ENCODE data around the gene INPP5E.
A peak's percentile ranks its signal among the peaks of the same experiment; 100 is the strongest.

The INPP5E gene

DNA sequence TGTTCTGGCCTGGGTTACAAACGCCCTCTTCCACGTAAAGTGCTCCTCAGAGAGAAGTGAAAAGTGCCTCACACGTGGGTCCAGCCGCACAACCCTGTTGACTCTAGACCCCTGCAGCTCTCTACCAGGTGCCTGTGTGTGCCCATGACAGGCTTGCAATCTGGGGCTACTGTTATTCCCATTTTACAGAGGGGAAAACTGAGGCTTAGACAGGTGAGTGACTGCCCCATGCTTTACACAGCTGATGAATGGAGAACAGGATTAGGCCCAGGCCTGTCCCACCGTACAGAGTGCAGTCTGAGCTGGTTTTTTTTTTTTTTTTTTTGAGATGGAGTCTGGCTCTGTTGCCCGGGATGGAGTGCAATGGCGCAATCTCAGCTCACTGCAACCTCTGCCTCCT is 6.2 kb upstream of the INPP5E start:
- no peak for DNase-seq

DNA sequence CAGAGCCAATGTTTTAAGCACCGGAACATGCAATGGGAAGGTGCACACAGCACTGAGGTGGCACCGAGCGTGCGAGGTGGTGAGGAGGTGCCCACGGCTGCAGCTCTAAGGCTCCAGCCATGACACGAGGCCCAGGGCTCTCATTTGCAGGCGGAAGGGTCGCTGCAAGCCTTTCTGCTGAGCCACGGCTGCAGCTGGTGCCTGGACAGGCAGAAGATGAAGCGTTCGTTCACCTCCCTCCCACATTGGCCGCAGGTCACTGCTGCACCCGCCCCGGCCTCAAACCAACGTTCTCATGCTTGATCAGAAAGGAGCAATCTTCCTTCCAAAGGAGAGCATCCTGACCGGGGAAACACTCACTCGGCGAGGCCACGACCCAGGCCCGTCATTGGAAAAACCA is 4.5 kb upstream of the INPP5E start:
- no peak for DNase-seq

DNA sequence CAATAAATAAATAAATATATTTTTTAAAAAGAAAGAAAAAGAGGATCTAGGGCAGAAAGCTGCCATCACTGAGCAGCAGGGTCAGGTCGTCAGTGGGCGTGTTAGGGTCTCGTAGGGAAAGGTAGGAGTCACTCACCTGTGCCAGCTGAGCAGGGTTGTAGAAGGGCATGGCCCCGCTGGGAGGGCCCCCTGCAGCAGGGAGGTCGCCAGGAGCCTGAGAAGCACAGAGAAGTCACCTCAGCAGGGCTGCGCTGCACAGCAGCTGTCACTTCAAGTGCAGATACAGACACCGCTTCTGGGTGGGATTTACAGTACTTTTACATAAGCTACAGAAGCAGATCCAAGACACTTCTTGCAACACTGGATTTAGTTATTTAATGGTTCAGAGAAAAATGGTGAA is 4.0 kb upstream of the INPP5E start:
- no peak for DNase-seq

DNA sequence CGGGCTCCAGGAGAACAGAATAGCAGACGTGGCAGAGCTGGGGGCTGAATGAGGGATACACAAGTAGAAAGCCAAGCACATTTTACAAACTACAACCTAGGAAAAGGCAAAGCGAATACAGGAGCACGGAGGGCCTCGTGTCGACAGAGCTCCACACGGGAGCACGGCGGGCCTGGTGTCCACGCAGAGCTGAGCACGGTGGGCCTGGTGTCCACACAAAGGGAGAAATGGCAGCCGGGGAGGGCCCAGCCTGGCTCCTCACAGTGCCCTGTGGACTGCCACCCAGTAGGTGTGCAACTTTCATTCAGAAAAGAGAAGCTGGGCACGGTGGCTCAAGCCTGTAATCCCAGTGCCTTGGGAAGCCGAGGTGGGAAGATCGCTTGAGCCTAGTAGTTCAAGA is 3.4 kb upstream of the INPP5E start:
- no peak for DNase-seq

DNA sequence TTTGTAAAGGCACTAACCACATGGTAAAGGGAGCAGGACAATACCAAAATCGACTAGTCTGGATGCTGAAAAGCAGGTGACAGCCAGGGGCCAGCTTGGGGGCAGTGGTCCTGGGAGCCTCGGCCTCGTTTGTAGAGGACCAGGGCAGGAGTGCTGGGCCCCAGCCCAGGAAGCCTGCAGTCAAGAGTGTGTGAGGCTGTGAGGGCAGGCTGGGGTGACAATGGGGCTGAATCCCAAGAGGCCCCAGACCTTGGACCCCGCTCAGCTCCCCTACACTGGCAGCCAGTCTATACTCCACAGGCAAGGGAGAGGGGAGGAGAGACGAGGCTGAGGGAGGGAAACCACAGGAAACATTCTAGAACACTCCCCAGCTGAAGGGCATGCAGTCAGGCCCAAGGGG is 2.6 kb upstream of the INPP5E start:
- DNase-seq: no peak

DNA sequence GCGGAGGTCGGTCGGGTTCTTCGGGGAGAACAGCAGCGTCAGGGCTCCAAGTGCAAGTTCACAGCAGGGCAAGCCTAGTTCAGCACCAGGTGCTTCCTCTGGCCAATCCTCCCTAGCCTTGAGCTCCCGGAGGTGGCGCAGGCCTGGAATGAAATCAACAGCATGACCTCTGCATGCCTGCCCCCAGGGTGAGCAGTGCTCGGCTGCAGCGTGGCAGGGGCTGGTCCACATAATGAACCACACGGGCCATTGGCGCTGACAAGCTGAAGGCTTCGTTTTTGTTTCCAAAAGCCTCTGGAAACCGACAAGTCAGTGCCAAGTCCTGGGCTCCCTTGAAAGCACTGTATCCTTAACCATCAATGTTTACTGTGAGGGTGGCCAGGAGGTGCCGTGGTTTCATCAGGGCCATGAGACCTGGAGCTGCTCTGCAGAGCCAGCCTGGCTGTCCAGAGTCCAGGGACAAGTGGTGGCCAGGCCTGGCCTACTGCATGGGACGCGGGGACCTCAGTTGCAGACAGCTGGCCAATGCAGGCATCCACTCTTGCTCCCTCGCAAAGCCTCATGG is 2.1 kb upstream of the INPP5E start:
- no peak for DNase-seq

DNA sequence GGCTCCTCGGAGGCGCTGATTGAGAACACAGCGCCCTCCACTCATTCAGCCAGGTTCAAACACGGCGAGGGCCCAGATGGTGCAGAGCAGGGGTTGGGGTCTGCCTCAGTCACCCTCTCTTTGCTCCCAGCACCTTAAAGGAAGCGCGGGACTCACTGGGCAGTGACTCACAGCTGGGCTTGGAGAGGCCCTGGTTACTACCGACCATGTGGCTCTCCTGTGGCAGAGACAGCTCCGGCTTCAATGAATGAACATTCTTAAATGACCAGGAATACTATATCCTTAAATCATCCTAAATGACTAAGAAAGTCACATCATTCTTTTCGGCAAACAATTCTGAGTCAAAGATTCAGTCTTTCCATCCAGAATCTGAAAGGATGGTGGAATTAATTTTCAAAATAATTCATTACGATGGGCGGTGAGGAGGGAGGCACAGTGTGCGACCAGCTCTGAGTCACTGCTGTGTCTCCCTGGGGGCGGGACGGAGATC is 1.6 kb upstream of the INPP5E start:
- DNase-seq: no peak

DNA sequence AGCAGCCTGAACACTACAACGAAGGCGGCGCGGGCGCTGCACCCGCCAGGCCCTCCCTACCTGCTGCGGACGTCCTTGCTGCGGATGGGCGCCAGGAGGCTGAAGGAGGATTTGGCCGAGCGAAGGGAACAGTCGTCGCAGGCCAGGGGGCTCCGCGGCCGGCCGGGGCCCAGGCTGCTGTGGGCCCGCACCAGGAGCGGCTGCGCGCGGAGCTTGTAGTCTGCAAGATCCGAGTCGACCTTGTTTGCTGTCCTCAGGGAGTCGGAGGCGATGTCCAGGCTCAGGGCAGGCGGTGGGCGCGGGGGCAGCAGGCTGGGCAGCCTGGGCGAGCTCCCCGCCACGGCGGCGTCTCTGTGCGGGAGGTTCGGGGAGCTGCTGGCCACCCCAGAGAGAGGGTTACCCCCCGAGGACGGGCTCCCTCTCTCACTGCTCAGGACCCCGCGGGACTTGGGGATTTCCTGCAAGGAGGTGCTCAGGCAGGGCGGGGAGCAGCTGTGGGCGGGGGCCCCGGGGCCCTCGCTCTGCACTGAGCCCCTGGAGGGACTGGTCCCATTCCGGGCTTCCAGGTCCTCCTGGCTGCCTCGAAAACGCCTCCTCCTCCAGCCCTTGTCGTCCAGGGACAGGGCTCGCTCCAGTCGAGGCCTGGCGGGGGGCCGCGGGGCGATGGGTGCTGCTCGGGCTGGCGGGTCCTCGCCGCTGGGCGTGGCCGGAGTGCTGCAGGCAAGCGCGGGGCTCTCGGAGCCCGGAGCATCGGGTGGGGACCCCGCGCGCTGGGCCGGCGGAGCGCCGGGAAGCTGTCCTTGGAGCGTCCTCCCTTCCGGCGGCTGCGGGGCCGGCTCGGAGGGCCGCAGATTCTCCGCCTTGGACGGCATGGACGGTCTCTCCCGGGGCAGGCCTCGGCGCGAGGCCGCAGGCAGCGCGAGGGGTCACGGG is 831 bp downstream of the INPP5E start:
- DNase-seq: peak; percentile 47 to 58

DNA sequence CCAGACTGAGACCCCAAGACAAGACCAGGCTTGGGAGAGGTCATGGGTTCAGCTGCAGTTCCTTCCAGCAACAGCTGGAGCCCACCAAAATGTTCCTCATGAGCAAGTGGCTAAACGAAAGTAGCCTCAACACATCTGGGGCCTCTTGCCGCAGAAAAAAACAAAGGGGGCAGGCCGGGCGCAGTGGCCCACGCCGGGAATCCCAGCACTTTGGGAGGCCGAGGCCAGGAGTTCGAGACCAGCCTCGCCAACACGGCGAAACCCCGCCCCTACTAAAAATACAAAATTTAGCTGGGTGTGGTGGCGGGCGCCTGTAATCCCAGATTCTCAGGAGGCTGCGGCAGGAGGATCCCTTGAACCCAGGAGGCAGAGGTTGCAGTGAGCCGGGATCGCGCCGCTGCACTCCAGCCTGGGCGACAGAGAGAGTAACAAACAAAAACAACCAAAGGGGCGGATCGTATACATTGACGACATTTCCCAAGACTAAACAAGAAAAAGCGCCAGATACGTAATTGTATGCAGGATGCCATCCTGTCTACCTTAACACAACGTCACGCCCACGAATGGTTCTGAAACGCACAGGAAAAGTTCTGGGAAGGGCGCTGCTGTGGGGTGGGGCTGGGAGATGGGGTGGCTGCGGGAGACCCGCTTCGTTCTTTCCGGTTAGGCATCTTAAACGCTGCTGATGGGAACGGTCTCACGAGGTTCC is 1.7 kb downstream of the INPP5E start:
- DNase-seq: peak in 1 of 2 donors; percentile 23

DNA sequence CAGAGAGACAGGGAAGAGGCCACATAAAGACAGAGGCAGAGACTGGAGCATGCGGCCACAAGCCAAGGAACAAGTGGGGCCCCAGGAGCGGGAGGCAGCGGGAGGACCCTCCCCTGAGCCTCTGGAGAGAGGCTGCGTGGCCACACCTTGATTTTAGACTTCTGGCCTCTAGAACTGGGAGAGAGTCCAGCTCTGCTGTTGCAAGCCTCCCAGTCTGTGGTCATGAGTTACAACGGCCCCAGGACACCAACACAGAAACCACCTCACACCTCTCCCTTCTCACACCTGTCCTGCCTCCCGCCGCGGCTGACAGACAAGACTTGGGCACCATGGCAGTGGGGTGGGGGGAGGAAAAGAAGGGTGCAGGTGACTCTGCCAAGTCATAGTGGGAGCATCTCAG is 2.2 kb downstream of the INPP5E start:
- DNase-seq: no peak

DNA sequence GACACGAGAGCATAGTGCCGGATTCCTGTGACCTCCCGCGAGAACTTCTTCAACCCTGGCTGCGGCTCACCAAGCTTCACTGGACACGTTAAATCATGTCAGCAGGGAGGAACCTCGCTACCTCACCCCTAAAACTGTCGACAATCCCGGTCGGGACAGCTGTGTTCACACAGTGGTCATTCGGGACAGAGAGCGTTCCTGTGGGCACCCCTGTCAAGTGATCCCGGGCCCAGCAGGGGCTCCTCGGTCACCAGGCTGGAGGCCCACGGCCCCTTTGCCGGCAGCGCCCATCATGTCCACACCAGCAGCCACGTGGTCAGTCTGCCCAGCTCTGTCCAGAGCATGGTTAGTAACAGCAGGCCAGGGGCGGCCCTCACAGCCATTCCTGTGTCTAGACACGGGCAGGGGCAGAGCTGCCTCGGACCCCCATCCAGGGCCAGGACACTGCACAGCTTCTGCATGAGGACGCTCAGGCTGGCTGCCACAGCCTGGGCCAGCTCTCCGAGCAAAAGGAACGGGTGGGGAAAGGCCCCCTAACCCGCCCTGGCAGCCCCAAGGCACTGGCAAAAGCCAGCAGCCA is 3.5 kb downstream of the INPP5E start:
- no peak for DNase-seq

DNA sequence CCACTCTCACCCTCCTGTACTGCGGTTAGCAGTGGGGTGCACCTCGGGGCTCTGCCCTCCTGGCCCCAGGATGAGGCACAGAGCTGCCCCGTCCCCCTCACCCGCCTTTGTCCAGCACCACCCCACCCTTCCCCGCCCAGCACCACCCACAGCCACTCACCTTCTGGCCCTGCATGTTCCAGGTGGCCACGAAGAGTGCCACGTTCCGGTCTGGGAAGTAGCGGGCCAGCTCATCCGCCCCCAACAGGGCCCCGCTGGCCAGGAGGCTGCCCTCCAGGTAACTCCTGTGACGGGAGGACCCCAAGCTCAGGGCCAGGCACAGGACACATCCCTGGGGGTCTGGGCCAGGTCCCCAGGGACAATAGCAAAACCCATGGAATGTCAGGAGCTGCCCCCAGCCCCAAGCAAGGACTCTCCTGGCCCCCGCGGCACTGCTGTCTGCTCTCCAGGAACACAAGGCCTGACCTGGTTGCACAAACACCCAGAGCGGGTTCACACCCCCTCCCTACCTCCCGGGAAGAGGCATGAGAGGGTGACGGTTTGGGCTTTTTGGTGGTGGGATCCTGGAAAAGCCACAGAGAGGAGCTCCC is 5.0 kb downstream of the INPP5E start:
- DNase-seq: no peak

DNA sequence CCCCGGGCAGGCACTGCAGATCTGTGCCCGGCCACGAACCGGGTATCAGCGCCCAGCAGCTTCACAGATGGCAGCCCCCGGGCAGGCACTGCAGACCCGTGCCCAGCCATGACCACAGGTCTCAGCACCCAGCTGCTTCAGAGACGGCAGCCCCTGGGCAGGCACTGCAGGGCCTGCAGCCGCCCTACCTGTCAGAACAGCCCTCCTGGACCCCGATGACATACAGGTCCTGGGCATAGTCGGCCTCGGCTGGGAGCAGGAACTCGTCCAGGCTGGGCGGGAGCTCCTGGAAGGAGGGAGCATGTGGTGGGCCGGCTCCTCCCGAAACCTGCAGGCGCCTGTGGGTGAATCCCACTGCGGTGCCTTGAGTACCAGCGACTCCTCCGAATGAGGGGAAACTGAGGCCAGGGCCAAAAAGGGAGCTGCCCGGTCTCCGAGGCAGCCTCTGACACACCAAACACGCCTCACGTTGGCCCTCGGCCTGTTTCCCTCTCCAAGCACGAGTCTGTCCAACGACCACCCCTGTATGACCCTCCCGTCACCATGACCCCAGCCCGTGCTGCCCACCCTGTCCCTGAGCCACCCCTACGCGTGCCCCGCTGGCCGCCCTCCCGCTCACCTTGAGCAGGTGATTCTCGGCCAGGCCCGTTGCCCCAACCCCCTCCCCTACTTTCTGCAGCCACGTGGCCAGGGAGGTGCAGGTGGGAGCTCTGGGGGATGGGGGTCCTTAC is 5.6 kb downstream of the INPP5E start:
- no peak for DNase-seq

DNA sequence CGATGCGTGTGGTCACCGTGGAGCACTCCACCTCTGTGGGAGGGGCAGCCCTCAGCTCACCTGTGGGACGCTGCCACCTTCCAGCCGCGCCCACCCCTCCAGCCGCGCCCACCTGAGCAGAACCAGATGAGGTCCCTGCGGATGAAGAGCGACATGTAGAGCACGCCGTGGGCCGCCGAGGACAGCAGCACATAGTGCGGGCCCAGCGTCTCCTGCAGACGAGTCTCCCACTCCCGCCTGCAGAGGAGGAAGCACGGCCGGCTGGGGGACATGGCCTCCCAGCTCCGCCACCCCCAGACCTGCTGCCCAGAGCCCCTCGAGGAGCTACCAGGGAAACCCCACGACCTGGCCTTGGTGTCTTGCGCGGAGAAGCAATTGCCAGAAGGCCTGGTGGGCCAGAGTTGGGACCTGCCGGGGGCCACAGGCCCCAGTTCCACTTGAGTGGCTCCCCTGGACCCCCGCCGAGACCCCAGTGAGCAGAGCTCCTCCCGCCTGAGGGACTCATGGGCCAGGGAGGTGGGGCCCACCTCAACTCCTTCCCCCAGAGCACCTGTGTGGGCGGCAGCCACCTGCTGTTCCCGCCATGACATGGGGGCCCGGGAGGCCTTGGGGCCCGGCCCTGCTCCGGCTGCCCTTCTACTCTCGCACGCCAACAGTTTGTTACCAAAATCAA is 6.5 kb downstream of the INPP5E start:
- no peak for DNase-seq

DNA sequence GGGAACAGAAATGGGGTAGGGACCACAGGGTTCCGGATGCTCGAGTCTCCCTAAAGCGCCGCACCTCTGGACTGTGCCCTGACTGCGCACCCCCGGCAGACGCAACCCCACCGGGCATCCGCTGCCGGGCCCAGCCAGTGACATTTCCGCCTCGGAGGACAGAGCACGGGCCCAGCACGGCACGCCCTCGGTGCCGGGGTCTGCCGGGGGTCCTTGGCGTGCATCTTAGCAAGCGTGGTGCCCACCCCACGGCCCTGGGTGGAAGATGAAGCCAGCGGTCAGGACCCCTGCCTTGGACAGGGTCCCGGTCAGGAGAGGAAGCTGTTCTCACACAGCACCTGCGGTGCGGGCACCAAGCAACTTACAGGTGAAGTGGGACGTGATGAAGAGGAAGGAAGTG is 7.1 kb downstream of the INPP5E start:
- DNase-seq: no peak

DNA sequence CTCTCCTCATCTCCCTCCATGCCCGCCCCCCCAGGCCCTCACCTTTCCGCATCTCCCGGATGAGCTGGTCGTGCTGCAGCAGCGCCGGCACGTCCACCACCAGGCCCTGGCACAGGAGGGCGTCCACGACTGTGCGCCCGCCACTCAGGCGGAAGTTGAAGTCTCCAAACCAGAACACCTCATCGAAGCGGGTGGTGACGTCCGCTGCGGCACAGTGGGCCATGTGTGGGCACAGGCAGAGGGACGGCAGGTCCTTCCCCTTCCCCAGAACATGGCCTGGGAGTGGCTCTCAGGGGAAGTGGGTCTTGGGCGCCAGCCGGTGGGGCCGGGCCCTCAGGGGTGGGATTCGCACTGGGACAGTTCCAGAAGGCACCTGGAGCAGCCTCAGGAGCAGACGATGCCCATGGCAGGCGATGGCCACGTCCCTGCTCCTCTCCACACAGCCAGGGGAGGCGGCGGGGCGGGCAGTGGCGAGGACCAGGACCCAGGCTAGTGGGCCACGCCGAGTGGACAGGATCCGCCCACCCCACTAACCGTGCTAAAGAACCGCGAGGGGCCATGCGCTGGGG is 7.8 kb downstream of the INPP5E start:
- no peak for DNase-seq

DNA sequence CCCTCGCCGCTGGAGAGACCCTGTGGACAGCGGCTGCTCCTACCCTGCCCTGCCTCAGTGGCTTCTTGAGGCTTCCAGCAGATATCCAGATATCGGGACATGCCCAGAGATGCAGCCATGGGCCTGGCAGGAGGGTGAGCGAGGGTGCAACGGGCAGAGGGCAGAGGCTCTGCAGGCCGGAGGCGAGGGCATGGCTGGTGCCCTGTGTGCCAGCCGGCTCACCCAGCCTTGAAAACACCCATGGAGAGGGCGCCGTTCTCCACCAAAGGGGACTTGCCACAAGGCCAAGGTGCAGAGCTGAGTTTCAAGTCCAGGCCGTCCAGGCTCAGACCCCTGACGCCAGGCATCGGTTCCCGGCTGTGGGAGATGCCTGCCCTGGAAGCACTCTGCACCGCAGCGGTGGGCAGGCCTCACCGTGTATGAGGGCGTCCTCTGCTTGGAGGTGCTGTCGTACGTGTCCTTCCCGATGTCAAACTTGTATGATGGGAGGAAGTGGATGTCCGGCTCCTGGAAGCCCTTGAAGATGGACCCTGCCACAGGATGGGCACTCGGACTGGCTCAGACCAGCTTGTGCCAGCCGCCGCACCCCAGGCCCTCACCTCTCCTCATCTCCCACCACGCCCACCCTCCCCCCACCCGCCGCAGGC is 8.9 kb downstream of the INPP5E start:
- DNase-seq: no peak

DNA sequence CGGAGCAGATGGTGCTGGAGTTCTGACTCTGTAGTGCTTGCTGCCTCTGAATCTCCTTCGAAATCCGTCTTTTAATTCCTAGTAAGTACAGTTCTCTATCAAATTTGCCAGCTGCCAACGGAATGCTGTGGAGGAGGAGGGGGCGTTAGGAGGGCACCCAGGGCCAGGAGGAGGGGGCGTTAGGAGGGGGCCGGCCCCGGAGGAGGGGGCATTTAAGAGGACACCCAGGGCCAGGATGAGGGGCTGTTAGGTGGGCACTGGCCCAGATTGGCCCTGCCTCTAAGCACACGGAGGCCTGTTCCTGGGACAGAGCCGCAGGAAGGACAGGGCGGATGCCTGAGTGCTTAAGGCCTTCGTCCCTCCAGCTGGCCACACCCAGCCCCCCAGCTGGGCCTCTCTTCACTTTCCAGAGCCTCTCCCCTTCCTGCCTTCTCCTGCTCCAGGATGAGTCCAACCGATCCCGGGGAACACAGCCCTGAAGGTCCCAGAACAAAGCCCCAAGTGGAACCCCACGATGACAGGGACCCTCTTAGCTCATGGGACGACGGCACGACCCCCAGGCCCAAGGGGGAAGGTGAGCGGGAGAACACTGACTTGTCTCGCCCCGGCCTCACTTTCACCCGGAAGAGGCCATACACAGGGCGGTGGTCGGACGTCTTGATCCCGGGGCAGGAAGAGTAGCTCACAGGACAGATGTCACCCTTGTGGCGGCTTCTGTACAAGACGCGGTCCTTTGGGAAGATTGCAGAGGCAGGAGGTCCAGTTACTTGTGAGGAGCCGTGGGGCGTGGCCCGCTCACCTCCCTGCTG is 9.8 kb downstream of the INPP5E start:
- no peak for DNase-seq

DNA sequence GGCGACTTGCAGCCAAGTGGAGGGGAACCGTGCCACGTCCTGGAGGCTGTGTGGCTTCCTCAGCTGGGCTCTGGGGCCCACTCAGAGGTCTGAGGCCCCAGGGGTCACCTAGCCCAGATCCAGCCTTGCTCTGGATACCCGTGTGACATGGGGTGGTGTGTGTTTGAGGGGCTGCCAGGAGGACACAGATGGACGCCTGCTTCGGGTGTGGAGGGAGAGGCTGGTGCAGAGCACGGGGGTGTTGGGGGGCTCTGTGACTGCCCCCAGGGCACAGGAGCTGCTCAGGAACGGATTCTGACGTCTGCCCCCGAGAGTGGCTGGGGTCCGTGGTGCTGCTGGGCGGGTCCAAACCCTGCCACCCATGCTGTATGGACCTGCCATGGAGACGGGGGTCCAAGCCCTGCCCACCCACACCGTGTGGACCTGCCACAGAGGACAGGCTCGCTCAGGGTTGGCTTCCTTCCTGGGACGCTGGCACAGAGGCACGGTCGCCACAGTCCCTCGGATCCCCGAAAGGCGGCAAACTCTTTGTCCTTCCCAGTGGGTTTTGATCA is 10.5 kb downstream of the INPP5E start:
- no peak for DNase-seq

DNA sequence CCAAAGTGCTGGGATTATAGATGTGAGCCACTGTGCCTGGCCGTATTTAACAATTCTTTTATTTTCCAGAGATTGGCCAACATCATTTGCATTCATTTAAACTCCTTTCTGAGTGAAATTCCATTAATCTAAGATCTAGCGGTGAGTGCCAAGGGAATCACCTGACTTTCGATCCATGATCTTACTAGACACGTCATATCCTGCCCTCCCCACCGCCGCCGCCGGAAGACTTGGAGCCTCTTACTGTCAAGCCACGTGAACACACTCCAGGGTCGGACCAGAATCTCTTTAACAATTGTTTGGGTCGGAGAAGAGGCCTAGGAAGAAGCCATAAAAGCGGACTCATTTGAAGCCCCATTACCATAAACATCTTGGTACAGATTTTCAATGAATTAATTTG is 12.9 kb downstream of the INPP5E start:
- DNase-seq: no peak

Measured in CD4-positive, alpha-beta T cell treated with Interleukin-1 beta for 1 hour (primary cell).